ENCODE measurements around the gene KXD1.

Gene KXD1

DNA sequence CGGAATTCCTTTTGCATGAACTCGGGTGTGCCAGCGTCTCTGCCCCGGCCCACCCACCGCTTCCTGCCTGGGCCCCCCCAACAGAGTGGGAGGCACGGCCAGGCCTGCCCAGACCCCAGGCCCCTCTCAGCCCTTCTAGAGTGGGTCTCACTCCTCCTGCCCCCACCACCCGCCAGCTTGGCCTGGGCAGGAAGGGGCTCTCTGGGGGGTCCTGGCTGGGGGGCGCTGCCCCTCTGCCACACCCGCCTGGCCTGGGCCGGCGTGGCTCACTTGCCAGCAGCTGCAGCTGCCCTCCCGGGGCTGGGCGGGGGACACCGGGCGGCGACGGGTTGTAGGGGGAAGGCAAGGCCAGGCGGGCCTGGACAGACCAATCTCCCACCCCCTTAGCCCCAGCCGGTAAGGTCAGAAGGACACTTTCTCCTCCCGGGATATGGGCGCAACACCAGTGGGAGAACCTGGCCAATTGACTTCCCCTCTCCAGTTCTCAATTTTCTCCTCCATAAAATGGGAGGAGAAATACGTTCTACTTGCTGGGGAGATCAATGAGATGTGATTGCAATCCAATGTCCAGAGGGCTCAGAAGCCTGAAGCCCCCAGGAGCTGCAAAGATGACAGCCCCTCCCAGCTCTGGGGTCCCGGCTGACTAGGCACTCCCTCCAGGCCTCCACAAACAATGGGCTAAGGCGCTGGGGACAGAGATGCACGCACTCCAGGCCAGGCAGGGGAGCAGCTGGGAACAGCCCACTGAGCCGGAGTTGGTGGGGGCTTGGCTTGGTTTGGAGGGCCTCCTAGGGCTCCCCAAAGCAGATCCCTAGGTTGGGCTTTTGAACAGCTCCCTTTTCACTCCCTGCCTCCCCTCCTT, 46.5 kb downstream of the KXD1 start:
- DNase-seq, result no peak

DNA sequence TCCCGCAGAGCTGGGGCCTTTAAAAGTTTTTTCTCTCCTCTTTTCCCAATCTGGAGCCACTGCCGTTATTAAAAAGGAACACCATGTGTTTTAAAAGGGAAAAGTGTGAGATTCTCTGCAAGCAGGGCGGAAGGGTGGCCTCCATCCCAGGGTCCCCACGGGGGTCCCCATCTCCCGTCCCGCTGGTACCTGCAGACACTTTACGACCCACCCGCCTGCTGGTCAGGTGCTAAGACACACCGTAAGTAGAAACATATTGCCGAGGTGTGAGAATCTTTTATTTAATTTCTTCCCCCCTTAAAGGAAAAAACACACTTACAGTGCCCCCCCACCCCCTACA, 47.1 kb downstream of the KXD1 start:
- no peak for DNase-seq

DNA sequence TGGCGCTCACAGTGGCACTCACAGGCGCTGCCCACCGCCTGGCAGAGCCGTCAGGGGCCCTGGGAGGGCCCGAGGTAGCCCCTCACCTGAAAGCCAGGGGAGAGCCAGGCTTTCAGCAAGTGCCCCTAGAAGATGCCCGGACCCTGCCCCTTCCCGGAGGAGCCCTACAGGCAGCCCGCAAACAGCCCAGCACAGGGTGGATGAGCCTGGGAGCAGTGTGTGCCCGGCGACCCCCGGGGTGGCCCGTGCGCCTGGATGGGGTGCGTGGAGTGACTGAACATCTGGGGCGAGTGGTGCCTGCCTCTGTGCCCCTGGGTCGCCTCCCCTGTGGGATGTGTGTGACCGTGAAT, 47.5 kb downstream of the KXD1 start:
- DNase-seq, result no peak

DNA sequence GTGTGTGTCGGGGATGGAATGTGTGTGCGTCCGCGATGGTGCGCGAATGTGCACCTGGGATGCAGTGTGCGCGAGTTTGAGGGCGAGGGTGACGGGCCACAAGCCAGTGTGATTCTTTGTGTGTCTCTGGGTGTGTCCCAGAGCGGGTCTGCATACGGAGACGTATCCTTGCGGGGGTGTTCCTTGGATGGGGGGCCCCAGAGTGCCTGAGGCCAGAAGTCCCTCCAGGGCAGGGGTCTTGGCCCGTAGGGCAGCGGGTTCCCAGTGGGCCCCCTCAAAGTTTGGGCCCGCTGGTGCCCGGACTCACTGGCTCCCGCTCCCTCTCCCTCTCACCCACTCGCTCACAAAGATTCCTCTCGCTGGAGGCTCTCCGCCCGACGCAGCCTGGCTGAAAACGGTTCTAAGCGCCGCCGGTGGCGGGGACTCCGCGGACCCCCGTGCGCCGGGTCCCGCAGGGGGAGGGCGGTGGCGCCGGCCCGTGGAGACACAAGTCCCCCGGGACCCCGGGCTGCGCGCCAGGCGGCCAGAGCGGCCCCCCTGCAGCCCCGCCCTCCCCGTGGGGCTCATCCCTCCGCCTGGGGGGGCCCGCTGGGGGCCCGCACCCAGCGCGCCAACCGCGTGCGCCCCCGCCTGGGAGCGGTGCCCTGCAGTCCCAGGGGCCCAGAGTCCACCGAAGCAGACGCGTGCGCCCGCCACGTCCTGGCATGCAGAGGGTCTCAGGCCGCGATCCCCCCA, 48.0 kb downstream of the KXD1 start:
- DNase-seq, result no peak

DNA sequence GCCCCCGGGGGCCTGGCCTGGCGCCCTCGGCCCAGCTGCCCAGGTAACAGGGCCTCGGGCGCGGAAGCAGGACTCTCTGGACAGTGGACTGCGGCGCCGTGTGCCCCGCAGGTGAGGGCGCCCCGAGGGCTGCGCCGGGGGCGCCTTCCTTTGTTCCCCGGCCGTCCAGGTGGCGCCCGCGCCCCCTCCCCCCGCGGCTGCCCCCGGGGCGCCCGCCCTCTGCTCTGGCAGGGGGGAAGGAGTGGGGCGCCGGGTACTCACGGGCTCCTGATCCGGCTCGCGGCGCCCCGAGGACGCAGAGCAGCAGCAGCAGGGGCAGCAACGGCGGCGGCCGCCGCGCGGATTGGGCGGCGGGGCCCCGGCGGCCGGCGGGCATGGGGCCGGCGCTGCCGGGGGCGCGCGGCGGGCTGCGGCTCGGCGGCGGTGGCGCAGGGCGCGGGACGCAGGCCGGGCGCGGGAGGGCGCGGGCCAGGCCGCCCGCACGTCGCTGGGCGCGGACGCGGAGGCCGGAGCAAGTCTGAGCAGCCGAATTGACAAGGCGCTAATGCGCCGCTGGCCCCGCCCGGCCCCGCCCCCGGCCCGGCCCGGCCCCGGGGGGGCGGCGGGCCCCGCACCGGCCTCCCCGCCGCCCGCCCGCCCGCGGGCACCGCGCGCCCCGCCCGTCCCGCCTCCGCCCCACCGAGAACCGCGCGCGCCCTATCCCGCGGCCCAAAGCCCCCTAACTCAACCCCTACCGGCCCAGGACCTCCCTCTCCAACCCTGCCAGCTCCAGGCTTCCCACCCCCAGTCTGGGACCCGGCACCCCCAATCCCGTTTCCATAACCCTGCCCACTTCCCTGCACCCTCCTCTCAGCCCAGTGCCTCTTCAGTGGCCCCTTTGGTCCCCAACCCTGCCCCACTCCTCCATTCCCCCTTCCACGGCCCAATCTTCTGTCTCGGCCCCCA, 48.9 kb downstream of the KXD1 start, which contains the start of gene CRLF1:
Gene CRLF1 (minus strand): TSS at position 519 of the 945 bp plus-strand sequence. CDS start 143 bp downstream, at position 376.
- DNase-seq, result no peak

DNA sequence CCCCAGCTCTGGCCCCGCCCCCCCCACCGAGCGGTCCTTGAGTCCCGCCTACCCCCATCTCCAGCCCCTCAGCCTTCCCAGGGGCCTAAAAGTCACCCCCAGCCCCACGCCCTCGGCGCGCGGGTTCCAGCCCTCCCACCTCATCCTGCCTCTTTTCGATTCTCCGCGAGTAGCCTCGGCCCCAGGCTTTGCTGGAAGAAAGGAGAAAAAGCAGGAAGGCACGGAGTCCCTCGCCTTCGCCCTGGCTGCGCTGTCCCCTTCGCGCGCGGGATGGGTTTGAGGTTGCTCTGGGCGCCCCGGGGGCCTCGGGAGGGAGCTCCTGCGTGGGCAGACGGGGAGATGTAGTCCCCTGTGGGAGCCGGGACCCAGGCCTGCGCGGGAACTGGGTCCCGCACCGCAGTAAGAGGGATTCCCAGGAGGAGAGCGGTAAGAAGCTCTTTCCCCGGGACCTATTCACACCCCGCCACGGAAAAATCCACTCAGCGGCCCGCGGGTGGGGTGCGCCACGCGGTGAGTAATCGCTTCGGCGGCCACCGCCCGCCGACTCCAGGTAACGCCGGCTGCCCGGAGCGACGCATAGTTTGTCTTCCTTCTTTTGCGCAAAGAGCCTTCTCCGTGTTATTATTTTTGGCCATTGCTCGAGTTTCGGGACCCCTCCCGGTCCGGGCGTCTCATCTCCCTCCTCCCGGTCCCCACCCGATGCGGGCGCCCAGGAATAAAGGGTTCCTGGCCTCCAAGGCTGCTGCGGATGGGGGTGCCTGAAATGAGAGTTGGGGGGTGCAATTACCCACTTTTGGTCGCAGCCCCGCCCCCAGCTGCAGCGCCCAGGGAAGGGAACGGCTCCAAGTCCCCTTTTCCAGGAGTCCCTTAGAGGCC, 49.8 kb downstream of the KXD1 start:
- no peak for DNase-seq

DNA sequence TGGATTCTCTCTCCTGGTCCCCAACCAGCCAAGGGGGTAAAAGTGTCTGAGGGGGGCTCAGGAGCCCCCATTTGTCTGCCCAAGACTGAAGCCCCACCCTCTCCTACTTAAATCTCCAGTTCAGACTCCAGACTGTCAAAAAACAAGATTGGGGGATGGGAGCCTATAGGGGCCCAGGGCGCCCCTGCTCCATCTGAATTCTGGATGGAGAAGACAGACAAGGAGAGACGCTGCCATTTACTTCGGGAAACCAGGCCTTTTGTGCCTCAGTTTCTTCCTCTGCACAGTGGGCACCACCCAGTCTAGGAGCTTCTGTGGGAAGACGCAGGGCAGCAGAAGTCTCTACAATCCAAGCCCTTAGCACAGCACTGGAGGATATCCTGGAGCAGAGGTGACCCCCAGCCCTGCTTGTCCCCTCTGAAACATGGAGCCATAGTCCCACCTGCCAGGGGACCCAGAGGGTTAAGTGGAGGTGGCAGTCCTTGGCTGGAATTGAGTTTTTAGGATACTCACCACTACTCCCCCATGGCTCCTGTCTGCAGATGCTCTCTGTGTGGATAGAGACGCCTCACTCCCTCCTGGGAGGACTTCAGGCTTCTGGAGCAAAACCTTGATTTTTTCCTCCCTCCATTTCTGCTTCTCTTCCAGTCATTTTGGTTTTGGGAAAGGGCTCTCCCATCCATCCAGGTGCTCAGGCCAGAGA, 50.6 kb downstream of the KXD1 start:
- DNase-seq, result no peak

DNA sequence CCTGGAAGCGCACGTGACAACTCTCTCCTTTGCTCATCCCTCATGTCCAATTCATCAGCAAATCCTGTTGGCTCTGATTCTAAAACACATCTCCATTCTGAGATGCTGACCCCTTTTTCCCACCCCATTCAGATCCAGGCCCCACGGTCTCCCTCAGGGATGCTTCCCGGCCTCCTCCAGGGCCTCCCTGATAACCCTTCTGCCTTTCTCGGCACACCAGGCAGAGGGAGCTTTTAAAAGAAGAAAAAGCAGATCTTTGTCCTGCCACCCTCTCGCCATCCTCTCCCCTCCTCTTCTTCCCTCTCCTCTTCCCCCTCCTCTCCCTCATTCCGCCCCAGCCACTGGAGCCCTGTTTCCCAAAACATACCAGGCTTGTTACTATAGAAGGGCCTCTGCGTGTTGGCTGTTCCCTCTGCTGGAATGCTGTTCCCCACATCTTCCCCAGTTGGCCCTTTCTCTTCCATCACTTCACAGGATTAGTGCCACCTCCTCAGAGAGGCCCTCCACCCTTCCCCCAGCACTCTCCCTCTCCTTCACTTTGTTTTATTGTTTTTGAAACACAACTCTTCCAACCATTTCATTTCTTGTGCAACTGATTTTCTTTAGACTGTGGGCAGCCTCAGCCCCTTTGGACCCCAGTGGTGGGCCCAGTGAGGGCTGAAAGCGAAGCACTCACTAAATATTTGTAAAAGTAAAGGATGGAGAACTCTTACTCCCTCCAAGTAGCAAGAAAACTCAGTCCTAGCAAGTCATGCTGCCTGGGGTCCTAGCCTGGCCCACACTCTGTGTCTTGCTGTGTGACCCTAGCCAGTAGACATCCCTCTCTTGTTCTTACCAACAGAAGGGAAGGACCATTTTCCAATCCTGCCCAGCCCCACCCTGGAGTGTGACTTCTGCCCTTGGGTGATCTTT, 51.4 kb downstream of the KXD1 start:
- no peak for DNase-seq

DNA sequence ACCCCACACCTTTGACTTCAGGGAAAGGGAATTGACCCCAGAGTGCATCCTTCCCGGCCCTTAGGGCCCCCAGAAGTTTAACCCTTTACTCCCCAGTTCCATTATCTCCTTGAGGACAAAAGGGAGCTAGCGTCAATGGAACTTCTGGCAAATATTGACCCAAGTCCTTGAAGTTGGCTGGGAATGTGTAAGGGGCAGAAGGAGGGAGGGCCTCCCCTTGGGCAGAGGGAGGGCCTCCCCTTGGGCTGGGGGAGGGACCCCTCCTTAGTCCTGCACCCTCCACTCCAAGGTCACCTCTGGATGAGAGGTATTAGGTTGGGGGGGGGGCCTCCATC, 52.0 kb downstream of the KXD1 start:
- DNase-seq, result no peak

DNA sequence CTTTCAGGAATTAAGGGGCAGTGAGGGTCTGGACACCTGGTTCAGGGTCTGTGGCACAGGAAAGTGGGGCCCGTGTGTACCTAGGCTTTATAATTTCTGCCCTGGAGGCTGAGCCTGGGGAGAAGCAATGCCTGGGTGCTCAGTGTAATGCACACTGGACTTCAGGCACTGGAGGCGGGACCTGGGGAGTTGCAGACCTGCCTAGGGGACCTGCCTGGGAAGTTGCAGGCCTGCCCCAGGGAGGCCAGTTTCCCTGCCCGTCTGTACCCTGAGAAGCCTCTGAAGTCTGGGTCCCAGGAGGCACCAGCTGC, 52.5 kb downstream of the KXD1 start:
- no peak for DNase-seq

DNA sequence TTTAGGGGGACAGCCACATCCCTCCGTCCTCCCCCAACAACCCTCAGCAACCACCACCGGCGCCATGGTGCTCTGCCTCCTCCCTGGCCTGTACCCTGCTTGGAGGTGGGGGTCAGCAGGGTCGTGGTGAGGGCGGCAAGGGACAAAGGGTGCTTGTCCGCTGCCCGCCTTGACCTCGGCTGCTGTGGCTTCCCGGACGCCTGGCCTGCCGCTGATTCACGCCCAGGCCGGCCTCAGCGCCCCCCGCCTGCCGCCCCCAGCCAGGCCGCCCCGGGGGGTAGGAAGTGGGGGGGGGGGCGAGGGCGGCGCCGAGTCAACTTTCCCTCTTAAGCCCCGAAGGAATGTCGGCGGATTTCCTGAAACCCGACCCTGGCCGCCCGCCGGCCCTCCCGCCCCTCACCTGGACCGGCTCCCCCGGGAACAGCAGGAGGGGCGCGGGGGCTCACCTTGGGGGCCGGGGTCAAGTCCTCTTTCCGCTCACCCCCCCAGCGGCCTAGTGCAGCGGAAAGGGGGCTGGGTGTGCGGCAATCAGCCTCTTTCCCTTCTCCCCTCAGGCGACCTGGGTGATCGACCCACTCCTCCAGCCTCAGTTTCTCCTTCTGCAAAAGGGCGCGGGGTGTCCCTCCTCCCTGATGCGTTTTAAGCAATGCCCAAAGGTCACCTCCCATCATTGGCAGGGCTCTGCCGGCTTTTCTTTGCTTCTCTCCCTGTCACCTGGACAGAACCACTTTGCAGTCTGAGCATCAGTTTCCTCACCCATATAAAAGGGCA, 53.1 kb downstream of the KXD1 start:
- no peak for DNase-seq

DNA sequence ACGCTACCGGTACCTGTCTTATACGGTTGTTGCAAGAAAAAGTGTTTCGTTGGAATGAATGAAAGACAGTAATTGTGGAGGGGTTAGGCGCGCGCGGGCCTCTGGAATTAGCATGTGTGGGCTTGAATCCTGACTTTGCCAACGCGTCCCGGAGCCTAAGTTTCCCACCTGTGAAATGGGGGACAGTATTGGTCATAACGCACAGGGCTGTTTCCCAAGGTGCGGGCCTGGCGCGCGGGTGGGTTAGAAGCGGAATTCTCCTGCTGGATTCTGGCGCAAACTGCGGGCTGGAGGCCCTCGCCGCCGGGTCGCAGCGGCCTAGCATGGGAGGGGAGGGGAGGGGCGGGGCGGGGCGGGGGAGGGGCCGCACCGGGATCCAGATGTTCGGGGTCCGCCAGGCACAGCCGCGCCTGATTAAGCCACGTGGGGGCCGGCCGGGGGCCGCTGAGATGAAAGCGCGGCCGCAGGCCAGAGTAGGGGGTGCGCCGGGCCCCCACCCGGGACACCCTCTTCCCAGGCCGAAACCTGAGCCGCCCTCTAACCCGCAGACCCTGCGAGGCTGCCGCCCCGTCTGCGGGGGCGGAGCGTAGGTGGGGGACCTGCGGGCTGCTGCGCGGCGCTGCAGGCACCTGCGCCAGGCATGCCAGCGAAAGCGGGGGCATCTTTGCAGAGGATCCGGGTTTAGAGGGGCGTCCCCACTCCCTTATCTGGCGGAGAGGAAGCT, 53.8 kb downstream of the KXD1 start:
- no peak for DNase-seq

DNA sequence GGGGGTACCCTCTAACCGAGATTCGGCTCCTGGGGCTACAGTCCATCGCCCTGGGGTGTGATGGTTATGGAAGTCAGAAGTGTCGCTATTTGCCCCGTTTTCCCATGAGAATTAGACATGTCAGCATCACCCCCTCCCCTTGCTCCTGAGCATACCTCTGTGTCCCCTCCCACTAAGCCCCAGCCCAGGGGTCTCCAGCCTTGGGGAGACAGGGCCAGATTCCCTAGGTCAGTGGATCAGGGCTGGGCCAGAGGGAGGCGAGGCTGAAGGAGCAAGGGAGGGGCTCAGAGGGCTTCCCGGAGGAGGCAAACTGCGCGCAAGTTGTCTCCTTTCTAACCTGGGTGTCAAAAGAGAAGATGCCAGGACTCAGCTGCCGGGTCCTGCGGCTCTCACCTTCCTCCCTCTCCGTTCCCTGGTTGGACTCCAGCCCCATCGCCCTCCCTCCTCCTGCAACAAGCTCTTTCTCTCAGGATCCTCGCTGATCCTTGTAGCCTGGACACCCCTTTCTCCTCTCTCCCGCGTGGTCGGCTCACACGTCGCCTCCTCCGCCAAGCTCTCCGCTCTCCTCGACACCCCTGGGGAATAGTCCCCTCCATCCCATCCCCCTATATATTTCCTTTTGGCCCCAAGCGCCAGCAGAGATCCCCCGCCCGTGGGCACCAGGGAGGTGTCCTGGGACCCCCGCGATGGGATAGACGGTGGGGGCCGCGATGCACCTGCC, 54.5 kb downstream of the KXD1 start:
- DNase-seq, result no peak

DNA sequence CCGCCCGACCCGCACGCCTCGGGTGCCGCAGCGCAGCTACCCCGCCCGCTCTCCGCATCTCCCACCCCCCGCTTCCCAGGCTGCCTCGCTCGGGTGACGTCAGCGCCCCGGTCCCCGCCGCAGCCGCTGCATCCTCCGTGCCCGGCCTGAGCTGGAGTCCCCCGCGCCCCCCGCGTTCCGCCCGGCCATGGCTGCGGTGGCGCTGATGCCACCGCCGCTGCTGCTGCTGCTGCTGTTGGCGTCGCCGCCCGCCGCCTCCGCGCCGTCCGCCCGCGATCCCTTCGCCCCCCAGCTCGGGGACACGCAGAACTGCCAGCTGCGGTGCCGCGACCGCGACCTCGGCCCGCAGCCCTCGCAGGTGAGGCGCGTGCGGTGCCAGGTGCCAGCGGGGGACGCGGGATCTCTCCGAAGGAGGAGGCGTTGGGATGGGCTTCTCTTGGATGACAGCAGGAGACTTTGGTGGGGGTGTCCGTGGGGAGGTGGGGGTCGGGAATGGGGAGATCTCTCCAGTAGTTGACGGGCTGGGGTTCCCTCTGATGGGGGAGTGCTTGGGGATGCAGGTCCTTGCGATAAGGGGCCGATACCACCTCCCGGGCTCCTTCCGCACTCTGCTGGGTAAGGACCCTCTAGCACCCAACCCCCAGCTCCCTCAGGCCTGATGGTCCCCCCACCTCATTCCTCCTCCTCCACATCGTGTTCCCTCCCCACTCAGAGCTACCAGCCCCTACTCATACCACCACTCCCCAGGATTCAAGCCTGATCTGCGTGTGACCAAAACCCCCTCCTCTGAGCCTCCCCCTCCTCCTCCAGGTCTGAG, 55.3 kb downstream of the KXD1 start, which contains the start of gene TMEM59L:
Gene TMEM59L (plus strand): TSS at position 99 of the 817 bp plus-strand sequence. CDS start 89 bp downstream, at position 188.
- DNase-seq, result no peak

DNA sequence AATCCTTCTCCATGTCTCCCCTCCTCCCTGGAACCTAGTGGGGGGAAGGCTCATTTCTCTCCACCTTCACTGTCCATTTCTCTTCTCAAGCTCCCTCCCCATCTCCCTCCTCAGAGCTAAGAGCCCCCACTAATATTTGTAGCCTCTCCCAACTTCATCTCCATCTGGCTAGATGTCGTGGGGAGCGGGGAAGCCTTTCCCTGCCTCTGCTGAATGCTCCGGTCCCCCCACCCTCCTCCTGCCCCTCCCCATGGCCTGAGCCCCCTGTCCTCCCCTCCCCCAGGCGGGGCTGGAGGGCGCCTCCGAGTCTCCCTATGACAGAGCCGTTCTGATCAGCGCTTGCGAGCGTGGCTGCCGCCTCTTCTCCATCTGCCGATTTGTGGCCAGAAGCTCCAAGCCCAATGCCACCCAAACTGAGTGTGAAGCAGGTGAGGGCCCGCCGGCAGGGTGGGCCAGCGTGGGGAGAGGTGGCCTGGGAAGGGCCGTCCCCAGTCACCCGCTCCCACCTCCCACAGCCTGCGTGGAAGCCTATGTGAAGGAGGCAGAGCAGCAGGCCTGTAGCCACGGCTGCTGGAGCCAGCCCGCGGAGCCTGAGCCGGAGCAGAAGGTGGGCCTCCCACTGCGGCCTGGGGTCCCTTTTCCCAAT, 56.0 kb downstream of the KXD1 start:
- no peak for DNase-seq

DNA sequence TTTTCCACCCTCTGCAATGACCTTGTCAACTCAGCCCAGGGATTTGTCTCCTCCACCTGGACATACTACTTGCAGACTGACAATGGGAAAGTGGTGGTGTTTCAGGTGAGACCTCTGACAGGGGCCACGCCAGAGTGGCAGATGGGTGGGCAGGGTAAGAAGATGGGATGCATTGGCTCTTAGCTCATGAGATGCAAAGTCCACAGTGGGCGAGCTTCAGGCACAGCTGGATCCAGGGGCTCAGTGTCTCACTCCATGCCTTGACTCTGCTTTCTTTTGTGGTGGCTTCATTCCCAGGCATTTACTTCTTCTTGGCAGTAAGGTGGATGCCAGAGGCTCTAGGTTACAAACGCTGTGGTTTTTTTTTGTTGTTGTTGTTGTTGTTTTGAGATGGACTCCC, 58.4 kb downstream of the KXD1 start:
- DNase-seq, result no peak

DNA sequence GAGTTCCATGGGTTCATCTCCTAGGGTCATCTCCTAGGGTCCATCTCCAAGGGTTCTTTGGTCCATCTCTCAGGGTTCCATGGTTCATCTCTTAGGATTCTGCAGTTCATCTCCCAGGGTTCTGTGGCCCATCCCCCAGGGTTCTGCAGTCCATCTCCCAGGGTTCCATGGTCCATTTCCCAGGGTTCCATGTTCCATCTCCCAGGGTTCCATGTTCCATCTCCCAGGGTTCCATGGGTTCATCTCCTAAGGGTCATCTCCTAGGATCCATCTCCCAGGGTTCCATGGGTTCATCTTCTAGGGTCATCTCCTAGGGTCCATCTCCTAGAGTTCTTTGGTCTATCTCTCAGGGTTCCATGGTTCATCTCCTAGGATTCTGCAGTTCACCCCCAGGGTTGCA, 59.9 kb downstream of the KXD1 start:
- DNase-seq, result no peak

All from NCI-H748 treated with DMSO at 0.1 percent for 48 hours (cell line).